NCI-H774 (cell line): ENCODE results near the gene DNM3.

ENCODE experiments used
- DNase-seq: peaks from one replicate; lab custom pipeline; 2025; lab: John Stamatoyannopoulos, UW

The DNM3 gene

DNA sequence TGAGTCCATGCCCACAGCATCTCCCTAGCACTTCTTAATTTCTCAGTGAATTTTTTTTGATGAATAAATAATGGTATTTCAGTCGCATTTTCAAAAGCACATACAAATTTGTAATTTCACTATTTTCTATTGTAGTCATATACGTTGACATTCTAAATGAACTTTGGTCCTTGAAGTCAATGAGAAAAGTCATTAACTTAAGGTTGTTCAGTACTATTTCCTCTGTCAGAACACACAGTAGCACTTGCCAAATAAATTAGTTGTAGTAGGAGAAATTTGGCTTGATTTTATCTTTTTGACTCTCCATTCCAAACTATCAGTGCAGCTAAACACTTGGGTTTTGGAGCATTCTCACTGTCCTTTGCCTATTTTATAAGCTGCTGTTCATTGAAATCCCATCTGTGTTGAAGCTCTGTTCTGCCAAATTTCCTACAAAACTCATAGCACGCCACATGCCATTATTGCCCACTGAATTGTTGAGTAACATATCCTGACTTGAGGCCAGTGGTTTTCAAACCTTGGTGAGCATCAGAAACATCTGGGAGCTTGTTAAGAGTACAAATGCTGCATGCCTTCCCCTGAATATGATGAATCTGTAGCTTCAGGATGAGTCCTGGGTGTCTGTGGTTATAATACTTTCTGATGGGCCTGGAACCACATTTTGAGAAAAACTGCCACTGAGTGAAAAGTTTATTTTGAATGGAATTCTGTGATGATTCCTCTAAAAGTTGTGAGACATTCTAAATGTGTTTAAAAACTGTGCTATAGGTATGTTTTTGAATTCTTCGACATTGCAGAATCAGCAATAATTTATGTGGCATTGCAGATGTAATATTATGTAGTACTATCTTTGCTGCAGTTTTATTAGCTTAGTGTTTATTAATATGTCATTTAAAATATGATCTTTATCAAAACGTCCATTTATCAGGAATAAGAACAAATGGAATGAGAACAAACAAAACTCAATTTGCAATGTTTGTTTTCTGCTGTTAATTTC lies 78.9 kb downstream of the DNM3 start:
- no peak for DNase-seq

DNA sequence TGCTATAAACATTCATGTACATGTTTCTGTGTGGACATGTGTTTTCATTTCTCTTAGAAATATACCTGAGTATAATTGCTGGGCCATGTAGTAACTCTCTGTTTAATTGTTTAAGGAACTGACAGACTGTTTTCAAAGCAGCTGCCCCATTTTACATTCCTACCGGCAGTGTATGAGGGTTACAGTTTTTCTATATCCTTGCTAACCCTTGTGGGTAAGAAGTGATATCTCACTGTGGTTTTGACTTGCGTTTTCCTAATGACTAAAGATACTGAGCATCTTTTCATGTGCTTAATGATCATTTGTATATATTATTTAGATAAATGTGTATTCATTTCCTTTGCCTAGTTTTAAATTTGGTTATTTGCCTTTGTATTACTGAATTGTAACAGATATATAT lies 81.7 kb downstream of the DNM3 start:
- DNase-seq, result no peak

DNA sequence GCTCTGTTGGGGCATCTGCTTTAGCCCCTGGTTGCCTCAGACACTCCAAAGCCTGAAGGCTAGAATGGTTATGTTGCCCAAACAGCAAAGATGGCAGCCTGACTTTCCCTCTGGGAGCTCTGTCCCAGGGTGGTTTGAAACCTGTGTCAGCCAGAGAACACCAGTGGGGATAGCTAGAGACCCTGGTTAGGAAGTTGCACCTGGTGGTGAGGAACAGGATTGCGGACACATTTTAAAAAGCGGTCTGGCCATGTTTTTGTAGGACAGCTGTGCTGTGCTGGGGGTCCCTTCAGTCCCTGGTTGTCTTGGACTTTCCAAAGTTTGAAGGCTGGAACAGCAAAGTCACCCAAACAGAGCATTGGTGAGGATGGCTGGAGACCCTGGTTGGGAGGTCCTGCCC lies 87.8 kb downstream of the DNM3 start:
- no peak for DNase-seq

GRCh38 chr1:171931752-171932151 lies 90.5 kb downstream of the DNM3 start:
- DNase-seq, result no peak

- no peak for DNase-seq
Measured at GRCh38 chr1:171934664-171935063, 93.4 kb downstream of the DNM3 start.

DNA sequence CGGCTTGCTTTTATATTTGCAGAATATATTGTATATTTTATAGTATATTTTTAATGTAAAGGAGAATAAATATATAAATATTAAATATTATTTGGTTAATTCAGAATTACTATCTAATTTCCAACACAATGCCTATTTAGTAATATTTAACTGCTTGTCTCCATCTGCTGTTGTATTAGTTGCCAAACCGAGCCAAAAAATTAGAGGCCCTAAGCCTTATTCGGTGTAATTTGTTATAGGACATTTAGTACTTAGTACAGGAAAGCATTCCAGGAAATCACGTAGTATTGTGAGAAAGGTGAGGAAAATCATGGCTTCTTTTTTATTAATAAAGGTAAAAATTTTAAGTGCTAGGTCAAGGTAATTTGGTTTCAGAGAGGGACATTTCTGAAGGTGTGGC lies 93.8 kb downstream of the DNM3 start:
- DNase-seq, result no peak

DNA sequence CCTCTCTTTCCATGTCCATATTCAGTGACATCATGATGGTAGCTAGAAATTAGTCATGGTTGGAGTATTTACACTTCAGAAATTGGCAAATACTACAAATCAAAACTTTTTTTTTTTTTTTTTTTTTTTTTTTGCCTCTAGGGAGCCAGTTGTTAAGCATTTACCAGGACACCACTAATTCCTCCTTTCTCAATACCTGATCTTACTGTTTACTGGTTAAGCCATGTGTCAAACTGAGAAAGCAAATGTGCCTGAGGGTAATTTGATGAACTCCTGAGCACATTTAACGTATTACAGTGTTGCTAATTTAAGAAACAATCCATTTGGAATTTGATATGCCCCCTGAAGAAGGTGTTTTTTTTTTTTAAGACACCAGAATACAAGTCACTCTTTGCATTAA lies 94.4 kb downstream of the DNM3 start:
- DNase-seq, result no peak

- DNase-seq, result no peak
Measured at GRCh38 chr1:171937938-171938337, 96.6 kb downstream of the DNM3 start.

- no peak for DNase-seq
Measured at GRCh38 chr1:171939740-171940139, 98.4 kb downstream of the DNM3 start.

GRCh38 chr1:171940368-171940767 lies 99.1 kb downstream of the DNM3 start:
- DNase-seq, result no peak

DNA sequence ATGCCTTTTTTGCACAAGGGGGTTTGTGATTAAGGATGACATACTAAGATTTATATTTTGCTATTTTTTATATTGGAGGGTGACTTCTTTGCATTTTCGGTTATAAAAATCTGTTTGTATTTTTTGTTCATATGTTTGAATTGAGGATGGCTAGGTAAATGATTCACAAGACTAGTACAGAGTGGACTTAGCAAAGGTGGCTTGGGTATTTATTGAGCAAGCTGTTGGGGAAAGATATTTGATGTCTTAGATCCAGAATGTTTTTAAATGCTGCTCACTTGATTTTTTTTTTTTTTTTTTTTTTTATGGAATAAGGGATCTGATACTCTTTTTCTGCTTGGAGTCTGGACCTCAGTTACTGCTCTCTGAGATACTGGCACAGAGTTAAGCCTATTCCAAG lies 100.6 kb downstream of the DNM3 start:
- no peak for DNase-seq

DNA sequence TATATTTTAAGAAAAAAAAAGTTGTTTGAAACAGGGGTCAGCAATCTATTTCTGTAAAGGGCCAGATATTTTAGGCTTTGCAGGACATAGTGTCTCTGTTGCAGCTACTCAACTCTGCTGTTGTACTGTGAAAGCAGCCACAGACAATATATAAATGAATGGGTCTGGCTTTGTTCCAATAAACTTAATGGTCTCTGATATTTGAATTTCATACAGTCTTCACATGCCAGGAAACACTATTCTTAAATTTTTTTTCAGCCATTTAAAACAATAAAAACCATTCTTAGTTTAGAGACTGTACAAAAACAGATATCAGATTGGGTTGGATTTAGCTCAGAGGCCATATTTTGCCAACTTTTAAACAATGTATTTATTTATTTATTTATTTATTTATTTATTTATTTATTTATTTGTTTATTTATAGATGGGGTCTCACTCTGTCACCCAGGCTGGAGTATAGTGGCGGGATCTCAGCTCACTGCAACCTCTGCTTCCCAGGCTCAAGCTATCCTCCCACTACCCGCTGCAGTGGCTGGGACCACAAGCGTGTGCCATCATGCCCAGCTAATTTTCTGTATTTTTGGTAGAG lies 102.8 kb downstream of the DNM3 start:
- no peak for DNase-seq

- DNase-seq, result no peak
Measured at GRCh38 chr1:171948511-171948910, 107.2 kb downstream of the DNM3 start.

GRCh38 chr1:171949316-171949715 lies 108.0 kb downstream of the DNM3 start:
- no peak for DNase-seq

- no peak for DNase-seq
Measured at GRCh38 chr1:171953835-171954234, 112.5 kb downstream of the DNM3 start.

DNA sequence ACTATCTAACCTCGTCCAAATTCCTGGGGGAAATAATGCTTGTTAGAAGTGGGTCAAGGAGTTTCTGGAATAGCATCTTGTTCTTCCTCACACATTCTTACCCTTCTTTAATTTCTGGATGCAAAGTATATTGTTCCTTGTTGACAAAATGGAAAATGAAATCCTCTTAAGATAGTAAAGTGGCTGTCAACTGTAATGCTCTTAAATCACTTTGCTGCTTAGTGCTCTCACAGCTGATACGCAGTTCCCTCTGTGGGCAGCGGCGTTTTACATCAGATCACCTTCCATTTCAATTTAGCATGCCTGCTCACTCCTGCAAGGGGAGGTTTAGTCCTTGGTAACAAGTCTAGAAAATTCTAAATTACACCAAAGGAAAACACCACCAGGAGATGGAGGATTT lies 113.1 kb downstream of the DNM3 start:
- DNase-seq, result no peak

DNA sequence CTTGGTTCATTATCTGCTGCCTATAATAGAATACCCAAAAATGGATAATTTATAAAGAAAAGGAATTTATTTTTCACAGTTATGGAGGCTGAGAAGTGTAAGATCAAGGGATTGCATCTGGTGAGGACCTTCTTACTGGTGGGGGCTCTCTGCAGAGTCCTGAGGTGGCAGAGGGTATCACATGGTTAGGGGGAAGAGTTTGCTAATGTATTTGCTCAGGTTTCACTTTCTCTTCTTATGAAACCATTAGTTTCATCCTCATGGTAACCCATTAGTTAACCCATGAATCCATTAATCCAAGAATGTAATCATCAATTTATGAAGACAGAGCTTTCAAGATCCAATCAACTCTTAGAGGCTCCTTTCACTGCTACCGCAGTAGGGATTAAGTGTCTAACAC lies 120.6 kb downstream of the DNM3 start:
- DNase-seq, result no peak

DNA sequence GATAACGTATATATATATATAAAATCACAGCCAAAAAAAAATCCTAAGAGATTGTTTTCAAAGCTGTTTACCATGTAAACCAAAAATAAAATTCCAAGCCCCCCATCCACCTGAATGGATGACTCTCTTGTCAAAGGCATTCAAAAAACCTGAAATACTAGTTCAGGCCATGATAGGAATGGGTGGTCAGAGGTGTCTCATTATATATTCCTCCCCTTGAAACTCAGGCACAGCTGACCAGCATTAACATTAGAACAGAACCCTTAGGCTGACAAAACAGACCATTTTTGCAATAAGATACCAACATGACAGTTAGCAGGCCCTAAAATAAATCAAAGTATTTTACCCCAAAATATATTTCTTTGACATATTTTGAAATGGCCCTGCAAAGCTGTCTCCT lies 122.5 kb downstream of the DNM3 start:
- no peak for DNase-seq

GRCh38 chr1:171965777-171966176 lies 124.5 kb downstream of the DNM3 start:
- no peak for DNase-seq

GRCh38 chr1:171966426-171967220 lies 125.3 kb downstream of the DNM3 start:
- no peak for DNase-seq

- no peak for DNase-seq
Measured at GRCh38 chr1:171969226-171969625, 127.9 kb downstream of the DNM3 start.

DNA sequence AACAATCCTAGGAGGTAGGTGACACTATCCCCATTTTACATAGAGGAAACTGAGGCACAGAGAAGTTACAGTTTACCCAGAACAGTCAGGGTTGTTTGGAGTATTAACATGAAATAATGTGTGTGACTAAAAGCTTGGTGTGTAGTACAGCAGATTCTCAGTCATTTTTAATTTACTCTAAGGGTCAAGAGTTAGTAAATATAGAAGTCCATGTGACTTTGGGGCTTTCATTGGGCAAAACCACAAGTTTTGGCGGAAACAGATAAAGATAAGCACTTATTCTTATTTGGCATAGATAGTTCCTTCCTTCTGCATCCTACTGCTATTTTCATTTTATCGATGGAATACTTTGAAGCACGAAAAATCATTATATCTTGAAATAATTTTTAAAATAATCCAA lies 128.5 kb downstream of the DNM3 start:
- no peak for DNase-seq

- DNase-seq, result no peak
Measured at GRCh38 chr1:171972846-171973245, 131.5 kb downstream of the DNM3 start.
